H9 (cell line): ENCODE data around the gene CRLF3. TPM values are rescaled to one million over a fixed set of nuclear protein-coding genes. Genes with fewer than 3 reads are reported as not detected.

Experiments used
- DNase-seq: peaks from one replicate; pipeline ENCODE4 v3.0.0-alpha.2; 2017
- H2AFZ ChIP-seq: one replicate; pipeline ENCODE4 v1.6.1; 2013; ENCODE audit warnings: mild to moderate bottlenecking, low read length, control low read depth, moderate library complexity
- H2AK5ac ChIP-seq: 2 replicates; pipeline ENCODE4 v1.6.1; 2013; ENCODE audit warnings: low read length, control low read depth, mixed read lengths; ENCODE audit not compliant: insufficient read length
- H2BK120ac ChIP-seq: one replicate; pipeline ENCODE4 v1.6.1; 2013; ENCODE audit warnings: low read depth, mild to moderate bottlenecking, low read length, control low read depth, inconsistent platforms; ENCODE audit not compliant: poor library complexity, severe bottlenecking
- H2BK12ac ChIP-seq: 2 replicates; pipeline ENCODE4 v1.6.1; 2013; ENCODE audit warnings: low read length, control low read depth, mixed read lengths, low read depth; ENCODE audit not compliant: insufficient read length
- H2BK15ac ChIP-seq: 2 replicates; pipeline ENCODE4 v1.6.1; 2013; ENCODE audit warnings: low read depth, low read length, control low read depth
- H2BK20ac ChIP-seq: one replicate; pipeline ENCODE4 v1.6.1; 2013; ENCODE audit warnings: low read depth, mild to moderate bottlenecking, low read length, control low read depth, inconsistent platforms; ENCODE audit not compliant: poor library complexity, severe bottlenecking
- H2BK5ac ChIP-seq: 2 replicates; pipeline ENCODE4 v1.6.1; 2013; ENCODE audit warnings: low read length, control low read depth, mixed read lengths; ENCODE audit not compliant: insufficient read length
- H3K14ac ChIP-seq: 2 replicates; pipeline ENCODE4 v1.6.1; 2013; ENCODE audit warnings: low read length, control low read depth; ENCODE audit not compliant: insufficient read depth
- H3K18ac ChIP-seq: 2 replicates; pipeline ENCODE4 v1.6.1; 2013; ENCODE audit warnings: low read depth, mild to moderate bottlenecking, mixed read lengths, low read length, control low read depth; ENCODE audit not compliant: insufficient read length
- H3K23ac ChIP-seq: 2 replicates; pipeline ENCODE4 v1.6.1; 2013; ENCODE audit warnings: low read length, control low read depth, mixed read lengths, low read depth; ENCODE audit not compliant: insufficient read length
- H3K23me2 ChIP-seq: 2 replicates; pipeline ENCODE4 v1.6.1; 2013; ENCODE audit warnings: low read depth, mild to moderate bottlenecking, mixed read lengths, low read length, control low read depth; ENCODE audit not compliant: insufficient read length, poor library complexity, severe bottlenecking
- H3K27ac ChIP-seq: 2 replicates; pipeline ENCODE4 v1.5.1; 2013; ENCODE audit warnings: low read length, control low read depth, mixed read lengths, low read depth; ENCODE audit not compliant: insufficient read length
- H3K27me3 ChIP-seq: 2 replicates; pipeline ENCODE4 v1.6.1; 2013; ENCODE audit warnings: low read length, control low read depth, inconsistent platforms; ENCODE audit not compliant: insufficient read depth
- H3K4ac ChIP-seq: 2 replicates; pipeline ENCODE4 v1.6.1; 2013; ENCODE audit warnings: low read depth, mild to moderate bottlenecking, control low read depth, inconsistent platforms, low read length, moderate library complexity
- H3K4me1 ChIP-seq: 2 replicates; pipeline ENCODE4 v1.6.1; 2013; ENCODE audit warnings: low read length, control low read depth, inconsistent platforms; ENCODE audit not compliant: insufficient read depth
- H3K4me2 ChIP-seq: 2 replicates; pipeline ENCODE4 v1.6.1; 2013; ENCODE audit warnings: low read length, control low read depth, mixed read lengths; ENCODE audit not compliant: insufficient read length, insufficient read depth
- H3K56ac ChIP-seq: 2 replicates; pipeline ENCODE4 v1.6.1; 2013; ENCODE audit warnings: low read depth, mild to moderate bottlenecking, mixed read lengths, low read length, control low read depth; ENCODE audit not compliant: insufficient read length
- H3K79me1 ChIP-seq: 2 replicates; pipeline ENCODE4 v1.6.1; 2013; ENCODE audit warnings: low read depth, mild to moderate bottlenecking, moderate library complexity, low read length, control low read depth, inconsistent platforms; ENCODE audit not compliant: insufficient read depth, poor library complexity, severe bottlenecking
- H3K79me2 ChIP-seq: 2 replicates; pipeline ENCODE4 v1.6.1; 2013; ENCODE audit warnings: low read length, control low read depth, inconsistent platforms; ENCODE audit not compliant: insufficient read depth
- H3K9ac ChIP-seq: 2 replicates; pipeline ENCODE4 v1.6.1; 2013; ENCODE audit warnings: low read length, control low read depth, mixed read lengths; ENCODE audit not compliant: insufficient read length; ENCODE audit errors: extremely low read depth
- H3K9me3 ChIP-seq: one replicate; pipeline ENCODE4 v1.6.1; 2013; ENCODE audit warnings: low read depth, low read length, inconsistent platforms; ENCODE audit not compliant: control insufficient read depth
- H3T11ph ChIP-seq: one replicate; pipeline ENCODE4 v1.6.1; 2013; ENCODE audit warnings: mild to moderate bottlenecking, low read length, control low read depth, inconsistent platforms
- H4K20me1 ChIP-seq: one replicate; pipeline ENCODE4 v1.6.1; 2013; ENCODE audit not compliant: control insufficient read depth, insufficient read length, insufficient read depth
- H4K5ac ChIP-seq: 2 replicates; pipeline ENCODE4 v1.6.1; 2013; ENCODE audit warnings: low read depth, mild to moderate bottlenecking, mixed read lengths, low read length, control low read depth; ENCODE audit not compliant: insufficient read length
- H4K8ac ChIP-seq: replicated peaks from 2 replicates; pipeline ENCODE4 v1.6.1; 2013; ENCODE audit warnings: low read length, control low read depth, mixed read lengths, low read depth; ENCODE audit not compliant: insufficient read length
- H4K91ac ChIP-seq: 2 replicates; pipeline ENCODE4 v1.6.1; 2013; ENCODE audit warnings: low read depth, mild to moderate bottlenecking, moderate library complexity, mixed read lengths, low read length, control low read depth; ENCODE audit not compliant: insufficient read length
- H3K27ac Mint-ChIP-seq, 3 experiments: 2 replicates in 2 of 3; 3 replicates in 1 of 3; pipeline ENCODE4 v1.8.0; 2020 to 2021; ENCODE audit warnings: mixed read lengths in 3 of 3, mild to moderate bottlenecking in 1 of 3, moderate library complexity in 1 of 3
- H3K27me3 Mint-ChIP-seq: 2 replicates; pipeline ENCODE4 v1.8.0; 2021; ENCODE audit warnings: low read depth, mild to moderate bottlenecking, moderate library complexity, mixed read lengths
- H3K36me3 Mint-ChIP-seq, 3 experiments: 2 replicates in 2 of 3; 3 replicates in 1 of 3; pipeline ENCODE4 v1.8.0; 2020 to 2021; ENCODE audit warnings: low read depth in 3 of 3, mixed read lengths in 3 of 3; ENCODE audit not compliant: insufficient read depth in 1 of 3
- H3K4me1 Mint-ChIP-seq, 2 experiments: 2 replicates each; pipeline ENCODE4 v1.8.0; 2020; ENCODE audit warnings: mixed read lengths in 2 of 2
- H3K4me3 Mint-ChIP-seq, 2 experiments: 2 replicates in 1 of 2; 3 replicates in 1 of 2; pipeline ENCODE4 v1.8.0; 2020 to 2021; ENCODE audit warnings: mild to moderate bottlenecking in 2 of 2, mixed read lengths in 2 of 2, moderate library complexity in 1 of 2
- H3K9me3 Mint-ChIP-seq, 2 experiments: 2 replicates in 1 of 2; 3 replicates in 1 of 2; pipeline ENCODE4 v1.8.0; 2020; ENCODE audit warnings: mild to moderate bottlenecking in 2 of 2, mixed read lengths in 2 of 2, moderate library complexity in 1 of 2
- CTCF ChIP-seq: fragments of 200-600 bp; sonication (generic); conservative IDR thresholded peaks from 3 replicates; pipeline ENCODE4 v1.8.0; 2021; ENCODE audit warnings: antibody characterized with exemption, mild to moderate bottlenecking
- WGBS: extraction: QIAGEN DNeasy Blood & Tissue Kit; methylation state at CpG from one replicate; pipeline ENCODE4 v1.1.7; 2013; ENCODE audit warnings: missing lambda C conversion rate, low lambda C conversion rate, mixed read lengths; ENCODE audit not compliant: insufficient read length; ENCODE audit errors: extremely low coverage; 5-methylcytosine and 5-hydroxymethylcytosine counted together
- total RNA-seq: library from RNA; stranded (reverse); gene quantifications from 2 replicates; pipeline ENCODE4 v1.2.1, GENCODE V29; 2021

Gene CRLF3
- total RNA-seq, 1 experiment from 2014 or later, result 18.1 TPM

- Histone ChIP-seq H2AFZ (no peak overlapping the region), H2BK12ac (no peak overlapping the region), H2BK20ac (no peak overlapping the region), H4K20me1 (no peaks in the 10 kb centered on the region), H3K14ac (no peak overlapping the region), H3K23me2 (no peaks in the 10 kb centered on the region), H4K5ac (no peak overlapping the region), H2AK5ac (no peak overlapping the region), H3K9ac (no peak overlapping the region), H3K4me2 (no peak overlapping the region), H3K4ac (no peak overlapping the region), H3K18ac (no peak overlapping the region), H3T11ph (no peak overlapping the region), H3K9me3 (no peaks in the 10 kb centered on the region), H4K8ac (no peak overlapping the region), H3K23ac (no peak overlapping the region), H2BK5ac (no peak overlapping the region), H3K56ac (no peak overlapping the region), H3K79me2 (no peaks in the 10 kb centered on the region), H3K4me1 (no peaks in the 10 kb centered on the region), H3K79me1 (no peaks in the 10 kb centered on the region), H2BK15ac (no peak overlapping the region), H3K27ac (no peak overlapping the region), H3K27me3 (no peaks in the 10 kb centered on the region), H4K91ac (no peak overlapping the region), H2BK120ac (no peak overlapping the region)
- no CpG with 5 or more reads among the region's 7 CpGs for WGBS
- H3K4me3 Mint-ChIP-seq, result no peak overlapping the region
- no peak for DNase-seq
- no peak for TF ChIP-seq CTCF
- no peaks in the 10 kb centered on the region for H3K4me1 Mint-ChIP-seq
- no peak overlapping the region for H3K27ac Mint-ChIP-seq
- no peaks in the 10 kb centered on the region for H3K9me3 Mint-ChIP-seq
- no peaks in the 10 kb centered on the region for H3K27me3 Mint-ChIP-seq
- peaks cover 32 to 70% (median 56%) of the 10 kb centered on the region in 3 experiments; a peak in 6 of 7 replicates for H3K36me3 Mint-ChIP-seq
Observed at GRCh38 chr17:30840771-30841170, 16.3 kb upstream of the CRLF3 start.
